Transverse colon (tissue), 4 donors: ENCODE measurements around the gene CCM2L.

Source experiments
- EP300 ChIP-seq: sonication (generic); formaldehyde crosslinking; IDR thresholded peaks from one replicate; pipeline ENCODE4 v1.6.1; 2017; ENCODE audit warnings: antibody characterized with exemption, low read depth
- POLR2A ChIP-seq: fragments of 450-650 bp; IDR thresholded peaks from one replicate; pipeline ENCODE4 v1.6.1; 2016; ENCODE audit warnings: antibody characterized with exemption, mild to moderate bottlenecking, moderate library complexity
- POLR2AphosphoS5 ChIP-seq, 3 donors: sonication (generic); formaldehyde crosslinking; IDR thresholded peaks; one replicate each; pipeline ENCODE4 v1.6.1; 2016; ENCODE audit warnings: antibody characterized with exemption in 3 of 3
- TF ChIP-seq, protein P1 (sequence below), 5 experiments: fragments of 200-600 bp in 3 of 5; fragments of 450-650 bp in 2 of 5; sonication (generic) in 3 of 5; IDR thresholded peaks; 1 replicate in 2 of 5; 2 replicates in 3 of 5; pipeline ENCODE4 v1.5.1; 2016 to 2017; ENCODE audit warnings: antibody characterized with exemption in 5 of 5, inconsistent platforms in 3 of 5, mild to moderate bottlenecking in 2 of 5, moderate library complexity in 1 of 5

GRCh38 chr20:31990641-31991338, 19.4 kb upstream of the CCM2L start:
- TF ChIP-seq POLR2A (no peak), EP300 (no peak), POLR2AphosphoS5 (IDR thresholded peaks at IDR 0.05) (no peak)
- TF ChIP-seq, protein P1, sequence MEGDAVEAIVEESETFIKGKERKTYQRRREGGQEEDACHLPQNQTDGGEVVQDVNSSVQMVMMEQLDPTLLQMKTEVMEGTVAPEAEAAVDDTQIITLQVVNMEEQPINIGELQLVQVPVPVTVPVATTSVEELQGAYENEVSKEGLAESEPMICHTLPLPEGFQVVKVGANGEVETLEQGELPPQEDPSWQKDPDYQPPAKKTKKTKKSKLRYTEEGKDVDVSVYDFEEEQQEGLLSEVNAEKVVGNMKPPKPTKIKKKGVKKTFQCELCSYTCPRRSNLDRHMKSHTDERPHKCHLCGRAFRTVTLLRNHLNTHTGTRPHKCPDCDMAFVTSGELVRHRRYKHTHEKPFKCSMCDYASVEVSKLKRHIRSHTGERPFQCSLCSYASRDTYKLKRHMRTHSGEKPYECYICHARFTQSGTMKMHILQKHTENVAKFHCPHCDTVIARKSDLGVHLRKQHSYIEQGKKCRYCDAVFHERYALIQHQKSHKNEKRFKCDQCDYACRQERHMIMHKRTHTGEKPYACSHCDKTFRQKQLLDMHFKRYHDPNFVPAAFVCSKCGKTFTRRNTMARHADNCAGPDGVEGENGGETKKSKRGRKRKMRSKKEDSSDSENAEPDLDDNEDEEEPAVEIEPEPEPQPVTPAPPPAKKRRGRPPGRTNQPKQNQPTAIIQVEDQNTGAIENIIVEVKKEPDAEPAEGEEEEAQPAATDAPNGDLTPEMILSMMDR (IDR thresholded peaks at IDR 0.05): no peak
